Epidermal melanocyte (primary cell): Measurements from ENCODE around the gene OSGEPL1.
"Not testable (repeated sequence)": the region's sequence is repeated elsewhere in the genome, so short reads cannot be mapped to it uniquely, and the experiment has no call there.

Experiments used
- DNase-seq: peaks from one replicate; pipeline ENCODE4 v3.0.0; 2011; ENCODE audit warnings: low spot score; ENCODE audit not compliant: insufficient read length

OSGEPL1 gene

DNA sequence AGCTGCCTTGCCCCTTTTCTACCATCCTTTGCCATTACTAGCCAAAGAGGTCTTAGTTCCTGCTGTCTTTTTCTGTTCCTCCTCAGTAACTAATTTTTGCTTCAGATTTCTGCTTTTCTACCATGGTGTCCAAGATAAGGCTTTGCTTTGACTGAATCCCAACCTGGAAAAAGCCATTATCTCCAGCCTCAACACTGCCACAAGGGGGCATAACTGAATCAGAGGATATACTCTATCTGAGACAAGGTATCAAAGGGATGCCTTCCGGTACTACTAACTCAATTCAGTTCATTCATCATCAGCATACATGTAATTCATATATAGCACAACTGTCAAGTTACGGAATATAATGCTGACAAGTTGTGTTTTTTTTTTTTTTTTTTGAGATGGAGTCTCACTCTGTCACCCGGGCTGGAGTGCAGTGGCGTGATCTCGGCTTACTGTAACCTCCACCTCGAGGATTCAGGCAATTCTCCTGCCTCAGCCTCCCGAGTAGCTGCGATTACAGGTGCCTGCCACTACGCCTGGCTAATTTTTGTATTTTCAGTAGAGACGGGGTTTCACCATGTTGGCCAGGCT, 11.4 kb downstream of the OSGEPL1 start:
- DNase-seq, result no peak

DNA sequence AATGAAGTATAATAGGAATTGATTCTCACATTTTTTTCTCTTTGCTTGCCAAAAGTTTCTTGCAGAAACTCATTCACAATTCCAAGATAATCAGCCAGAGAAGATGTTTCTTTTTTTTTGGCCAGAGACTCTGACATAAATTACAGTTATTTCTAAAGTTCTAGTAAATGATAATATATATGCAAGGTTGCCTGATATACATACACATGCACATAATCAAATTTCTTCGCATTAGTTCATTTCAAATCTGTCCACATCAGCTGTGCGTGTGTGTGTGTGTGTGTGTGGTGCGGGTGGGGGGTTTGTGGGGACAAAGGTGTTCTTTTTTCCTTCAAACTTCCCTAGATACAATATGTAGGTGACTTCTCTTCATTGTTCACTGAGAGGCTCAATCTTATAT, 33.2 kb downstream of the OSGEPL1 start:
- no peak for DNase-seq

DNA sequence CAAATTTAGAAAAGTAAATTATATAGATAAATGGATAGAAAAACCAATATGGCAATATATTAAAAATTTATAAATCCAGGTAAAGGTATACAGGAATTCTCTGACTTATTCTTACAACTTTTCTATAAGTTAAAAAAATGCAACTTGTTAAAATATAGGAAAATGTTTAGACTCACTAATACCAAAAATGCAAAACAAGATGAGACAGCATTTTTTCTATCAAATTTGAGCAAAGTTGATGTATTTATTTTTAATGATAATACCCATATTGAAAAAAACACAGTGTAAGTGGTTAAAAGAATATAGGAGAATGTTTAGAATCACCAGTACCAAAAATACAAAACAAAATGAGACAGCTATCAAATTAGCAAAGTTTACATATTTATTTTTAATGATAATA, 35.7 kb downstream of the OSGEPL1 start:
- no peak for DNase-seq

DNA sequence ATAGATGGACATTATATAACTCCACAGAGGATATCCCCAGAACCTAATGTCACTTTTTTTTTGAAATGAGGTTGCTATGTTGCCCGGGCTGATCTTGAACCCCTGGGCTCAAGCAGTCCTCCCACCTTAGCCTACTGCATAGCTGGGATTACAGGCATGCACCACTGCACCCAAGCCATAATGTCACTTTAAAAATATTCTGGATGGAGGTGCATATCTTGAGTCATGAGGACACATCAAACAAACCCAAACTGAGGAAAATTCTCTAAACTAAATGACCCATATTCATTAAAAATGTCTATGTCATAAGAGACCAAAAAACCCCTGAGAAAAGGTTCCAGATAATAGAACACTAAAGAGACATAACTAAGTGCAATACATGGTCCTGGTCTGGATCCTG, 36.3 kb downstream of the OSGEPL1 start:
- DNase-seq, result no peak

DNA sequence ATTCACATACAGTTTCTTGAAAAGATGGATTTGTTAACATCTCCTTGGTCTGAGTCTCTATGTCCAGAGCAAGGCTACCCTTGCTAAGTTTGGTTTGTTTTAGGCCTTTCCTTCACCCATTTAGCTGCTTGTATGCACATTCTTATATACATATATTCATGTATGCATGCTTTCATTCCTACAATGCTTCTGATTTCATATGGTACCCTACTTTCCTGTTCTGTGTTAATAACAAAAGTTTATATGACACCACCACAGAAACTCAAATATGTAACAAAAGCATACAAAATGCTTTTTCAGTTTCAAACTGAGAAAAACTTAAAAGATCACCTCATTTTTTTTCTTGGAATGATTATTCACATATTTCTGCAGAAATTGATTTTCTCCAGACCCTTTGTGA, 39.4 kb downstream of the OSGEPL1 start:
- DNase-seq, result no peak

DNA sequence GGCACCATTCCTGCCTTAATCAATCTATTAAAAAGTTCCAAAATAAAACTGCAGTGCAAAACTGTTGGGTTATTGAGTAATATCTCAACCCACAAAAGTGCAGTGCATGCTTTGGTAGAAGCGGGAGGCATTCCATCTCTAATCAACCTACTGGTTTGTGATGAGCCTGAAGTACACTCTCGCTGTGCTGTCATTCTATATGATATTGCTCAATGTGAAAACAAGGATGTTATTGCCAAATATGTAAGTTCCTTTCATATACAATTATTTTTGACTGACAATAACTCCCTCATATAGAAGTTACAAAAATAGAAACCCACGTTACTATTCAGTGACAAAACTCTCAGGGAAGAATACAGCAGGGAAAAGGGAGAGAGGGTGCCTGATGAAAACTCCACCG, 43.0 kb downstream of the OSGEPL1 start:
- no peak for DNase-seq

DNA sequence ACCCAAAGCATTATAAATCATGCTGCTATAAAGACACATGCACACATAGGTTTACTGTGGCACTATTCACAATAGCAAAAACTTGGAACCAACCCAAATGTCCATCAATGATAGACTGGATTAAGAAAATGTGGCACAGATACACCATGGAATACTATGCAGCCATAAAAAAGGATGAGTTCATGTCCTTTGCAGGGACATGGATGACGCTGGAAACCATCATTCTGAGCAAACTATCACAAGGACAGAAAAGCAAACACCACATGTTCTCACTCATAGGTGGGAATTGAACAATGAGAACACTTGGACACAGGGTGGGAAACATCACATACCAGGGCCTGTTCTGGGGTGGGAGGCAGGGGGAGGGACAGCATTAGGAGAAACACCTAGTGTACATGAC, 45.0 kb downstream of the OSGEPL1 start:
- not testable (repeated sequence) for DNase-seq

DNA sequence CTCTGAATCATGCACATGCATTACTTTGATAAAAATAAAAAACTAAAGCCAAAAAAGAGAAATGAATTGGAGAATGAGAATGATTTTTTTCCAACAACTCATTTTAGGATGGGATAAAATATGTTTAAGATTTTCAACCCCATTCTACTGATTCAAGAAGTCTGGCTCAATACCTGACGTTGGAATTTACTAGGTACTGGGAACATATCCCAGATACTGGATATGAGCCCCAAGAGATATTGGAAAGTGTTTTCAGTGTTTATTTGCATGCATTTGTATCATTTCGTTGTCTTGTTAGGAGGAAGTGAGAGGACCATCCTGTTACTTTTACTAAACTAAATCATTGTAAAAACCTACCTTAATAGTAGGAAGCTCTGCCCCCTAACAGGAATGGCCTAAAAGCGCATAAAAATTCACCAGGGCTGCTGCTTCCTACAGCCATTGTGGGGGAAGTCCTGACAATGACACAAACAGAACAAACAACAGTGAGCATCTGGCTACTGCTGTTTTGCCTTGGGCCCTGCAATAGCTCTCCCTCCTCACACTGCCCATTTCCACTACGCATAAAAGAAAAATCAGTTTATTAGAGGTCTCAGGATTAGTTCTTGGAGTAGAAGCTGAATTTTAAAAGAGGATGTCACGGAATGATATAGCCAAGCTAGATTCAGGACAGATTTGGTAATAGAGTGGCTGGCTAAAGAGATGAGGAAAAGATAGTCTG, 52.9 kb downstream of the OSGEPL1 start:
- no peak for DNase-seq

DNA sequence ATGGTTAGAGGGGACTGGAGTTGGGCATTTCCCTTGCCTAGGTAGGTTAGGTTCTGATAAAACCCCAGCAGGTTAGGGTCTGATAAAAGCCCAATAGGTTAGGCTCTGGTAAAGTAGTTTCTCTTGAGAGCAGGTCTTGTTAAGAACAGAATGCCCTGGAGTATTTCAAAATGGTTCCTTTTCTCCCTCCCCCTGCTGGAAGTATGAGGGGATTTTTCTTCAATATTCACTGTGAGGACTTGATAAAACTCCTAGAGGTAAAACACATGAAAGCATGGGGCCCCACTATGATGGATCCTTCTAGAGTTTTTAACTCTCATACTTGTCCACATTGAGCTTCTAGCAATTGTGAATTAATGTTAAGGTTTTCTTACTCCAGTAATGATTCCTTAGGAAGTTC, 60.5 kb downstream of the OSGEPL1 start:
- no peak for DNase-seq

DNA sequence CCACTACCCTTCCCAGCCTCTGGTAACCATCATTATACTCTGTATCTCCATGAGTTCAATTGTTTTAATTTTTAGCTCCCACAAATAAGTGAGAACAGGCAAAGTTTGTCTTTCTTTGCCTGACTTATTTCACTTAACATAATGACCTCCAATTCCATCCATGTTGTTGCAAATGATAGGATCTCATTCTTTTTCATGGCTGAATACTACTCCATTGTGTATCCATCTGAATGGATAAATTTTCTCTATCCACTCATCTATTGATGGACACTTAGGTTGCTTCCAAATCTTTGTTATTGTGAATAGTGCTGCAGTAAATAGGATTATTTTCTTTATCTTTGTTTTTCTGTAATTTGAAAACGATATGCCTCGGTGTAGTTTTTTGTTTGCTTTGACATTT, 61.9 kb downstream of the OSGEPL1 start:
- DNase-seq, result no peak

DNA sequence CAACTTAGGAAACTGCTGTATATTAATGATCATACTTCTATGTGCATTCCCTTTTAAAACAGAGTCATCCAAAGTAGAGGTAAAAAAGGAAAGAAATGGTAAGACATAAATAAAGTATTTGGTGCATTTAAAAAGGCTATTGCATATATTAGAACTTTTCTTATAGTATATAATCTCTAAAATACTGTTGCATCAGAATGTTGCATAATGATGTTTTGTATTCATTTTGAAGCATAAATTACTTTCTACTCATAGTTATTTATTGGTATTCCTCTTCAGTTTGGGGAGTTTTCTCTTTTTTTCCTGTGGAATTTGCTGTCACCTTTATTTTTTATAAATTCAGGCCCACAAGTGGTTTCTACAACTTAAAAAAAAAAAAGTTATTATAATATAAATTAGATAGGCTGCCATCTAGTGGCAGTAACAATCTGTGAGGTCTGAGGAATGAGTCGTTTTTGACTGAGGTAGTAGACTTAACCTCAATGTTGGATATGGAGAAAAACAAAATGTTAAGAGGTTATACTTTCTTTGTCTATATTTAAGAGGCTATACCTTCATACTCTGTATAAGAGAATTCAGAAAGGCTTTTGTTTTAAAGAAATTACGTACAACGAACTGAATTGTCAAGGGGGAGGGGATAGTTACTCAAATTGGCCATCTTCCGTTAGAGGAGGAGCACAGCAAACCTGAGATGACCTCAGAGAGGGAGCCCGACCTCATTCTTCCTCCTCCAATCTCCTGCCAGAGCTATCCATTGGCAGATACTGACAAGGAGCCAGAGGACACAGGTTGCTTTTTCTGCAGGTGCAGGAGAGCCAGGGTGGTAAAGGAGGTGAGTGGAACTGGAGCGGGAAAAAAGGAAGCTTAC, 64.3 kb downstream of the OSGEPL1 start:
- DNase-seq, result no peak
